Caco-2 (cell line): ENCODE measurements around the gene ERP29. TPM values are rescaled to one million over a fixed set of nuclear protein-coding genes. Genes with fewer than 3 reads are reported as not detected.
"Not testable (repeated sequence)": the region's sequence is repeated elsewhere in the genome, so short reads cannot be mapped to it uniquely, and the experiment has no call there.

ENCODE experiments used
- BruUV-seq: library from RNA; stranded (reverse); fragments of 400-500 nt; replicated peaks from 2 replicates; lab custom pipeline; 2021; lab: Mats Ljungman, UMichigan
- CTCF ChIA-PET: fragments of 300-600 bp; sonication (Branson Sonifier 250); formaldehyde crosslinking; loops from one replicate; lab custom pipeline; 2022; ENCODE audit warnings: antibody characterized with exemption; lab: Charles Lee
- POLR2A ChIA-PET: fragments of 300-600 bp; sonication (Branson Sonifier 250); formaldehyde crosslinking; loops from one replicate; lab custom pipeline; 2022; ENCODE audit warnings: antibody characterized with exemption; lab: Charles Lee
- DNase-seq, 2 experiments: peaks; one replicate each; pipeline versions ENCODE4 v3.0.0 to v3.0.0-alpha.2; 2020 to 2022
- H3K27me3 ChIP-seq: replicated peaks from 2 replicates; pipeline ENCODE4 v1.6.0; 2011; ENCODE audit warnings: low read length; ENCODE audit not compliant: control insufficient read depth, insufficient read depth
- H3K36me3 ChIP-seq: 2 replicates; pipeline ENCODE4 v1.5.1; 2011; ENCODE audit warnings: low read length; ENCODE audit not compliant: control insufficient read depth, insufficient read depth
- H3K4me1 ChIP-seq: fragments of 250-450 bp; sonication (Bioruptor Pico); 2 replicates; pipeline ENCODE4 v1.5.1; 2020; ENCODE audit warnings: mild to moderate bottlenecking
- H3K4me3 ChIP-seq: 2 replicates; pipeline ENCODE4 v1.5.1; 2011; ENCODE audit warnings: low read depth, mild to moderate bottlenecking, control low read depth, low read length
- H3K9me3 ChIP-seq: fragments of 250-450 bp; sonication (Bioruptor Pico); 2 replicates; pipeline ENCODE4 v1.5.1; 2020; ENCODE audit warnings: mild to moderate bottlenecking, moderate library complexity
- H3K27ac Mint-ChIP-seq: one replicate; pipeline ENCODE4 v1.8.0; 2022; ENCODE audit warnings: mixed read lengths; ENCODE audit not compliant: unreplicated experiment
- H3K27me3 Mint-ChIP-seq: one replicate; pipeline ENCODE4 v1.8.0; 2022; ENCODE audit warnings: mixed read lengths; ENCODE audit not compliant: insufficient read depth, unreplicated experiment
- H3K36me3 Mint-ChIP-seq: one replicate; pipeline ENCODE4 v1.8.0; 2022; ENCODE audit warnings: mild to moderate bottlenecking, mixed read lengths; ENCODE audit not compliant: insufficient read depth, unreplicated experiment
- H3K4me1 Mint-ChIP-seq: one replicate; pipeline ENCODE4 v1.8.0; 2022; ENCODE audit warnings: low read depth, mixed read lengths; ENCODE audit not compliant: unreplicated experiment
- H3K4me3 Mint-ChIP-seq: one replicate; pipeline ENCODE4 v1.8.0; 2022; ENCODE audit warnings: mild to moderate bottlenecking, moderate library complexity, mixed read lengths; ENCODE audit not compliant: unreplicated experiment
- H3K9me3 Mint-ChIP-seq: one replicate; pipeline ENCODE4 v1.8.0; 2022; ENCODE audit warnings: mixed read lengths; ENCODE audit not compliant: unreplicated experiment
- CTCF ChIP-seq, 2 experiments: fragments of 200-600 bp in 1 of 2; IDR thresholded peaks; 1 replicate in 1 of 2; 2 replicates in 1 of 2; pipeline versions ENCODE4 v1.5.1 to v1.8.0; 2011 to 2022; ENCODE audit warnings: antibody characterized with exemption in 1 of 2, control low read depth in 1 of 2, inconsistent platforms in 1 of 2, low read depth in 1 of 2, low read length in 1 of 2, mild to moderate bottlenecking in 1 of 2, moderate library complexity in 1 of 2; ENCODE audit not compliant: insufficient read depth in 1 of 2, severe bottlenecking in 1 of 2, unreplicated experiment in 1 of 2
- intact Hi-C: fragments of 100-400 bp; cut with micrococcal nuclease; formaldehyde crosslinking; loops from one replicate; pipeline ENCODE4 v1.10.0; 2022; ENCODE audit not compliant: unreplicated experiment
- total RNA-seq: library from RNA; stranded (reverse); gene quantifications from 2 replicates; pipeline ENCODE4 v1.2.3, GENCODE V29; 2022

Gene ERP29
- total RNA-seq, 1 experiment from 2014 or later, result 231 TPM

GRCh38 chr12:111992464-111992863, 20.8 kb upstream of the ERP29 start:
- TF ChIP-seq CTCF (IDR thresholded peaks at IDR 0.05; ENCODE audit: insufficient read depth in 1 of 2, low read depth in 1 of 2, low read length in 1 of 2, severe bottlenecking in 1 of 2, unreplicated experiment in 1 of 2), result no peak
- Histone ChIP-seq H3K4me1 (peaks cover 5% of the 10 kb centered on the region; the same call in 1 of the 2 replicates), H3K9me3 (no peaks in the 10 kb centered on the region), H3K36me3 (no peaks in the 10 kb centered on the region), H3K4me3 (no peak overlapping the region), H3K27me3 (no peaks in the 10 kb centered on the region)
- no peaks in the 10 kb centered on the region for H3K9me3 Mint-ChIP-seq
- POLR2A ChIA-PET, result no interaction called here
- no peak for DNase-seq
- no peak overlapping the region for H3K4me3 Mint-ChIP-seq
- BruUV-seq, result no TSS peak
- H3K4me1 Mint-ChIP-seq, result peaks cover 7% of the 10 kb centered on the region
- CTCF ChIA-PET, result no interaction called here
- no peak overlapping the region for H3K27ac Mint-ChIP-seq
- intact Hi-C loops, result no loop called here
- H3K27me3 Mint-ChIP-seq, result no peaks in the 10 kb centered on the region
- H3K36me3 Mint-ChIP-seq, result no peaks in the 10 kb centered on the region

- Histone ChIP-seq H3K4me3 (no peak overlapping the region), H3K36me3 (no peaks in the 10 kb centered on the region), H3K27me3 (no peaks in the 10 kb centered on the region), H3K4me1 (peaks cover 5% of the 10 kb centered on the region; the same call in 1 of the 2 replicates), H3K9me3 (no peaks in the 10 kb centered on the region)
- no peak overlapping the region for H3K27ac Mint-ChIP-seq
- BruUV-seq, result no TSS peak
- no peaks in the 10 kb centered on the region for H3K36me3 Mint-ChIP-seq
- no peaks in the 10 kb centered on the region for H3K27me3 Mint-ChIP-seq
- DNase-seq, result no peak
- H3K9me3 Mint-ChIP-seq, result no peaks in the 10 kb centered on the region
- ChIA-PET POLR2A (interaction anchor here (1.0 kb wide), 1 partner anchor 20 kb away, joined by 3 read pairs; the partner anchor contains the start of genes ERP29 and TMEM116), CTCF (no interaction called here)
- no peak overlapping the region for H3K4me3 Mint-ChIP-seq
- TF ChIP-seq CTCF (IDR thresholded peaks at IDR 0.05; ENCODE audit: insufficient read depth in 1 of 2, low read depth in 1 of 2, low read length in 1 of 2, severe bottlenecking in 1 of 2, unreplicated experiment in 1 of 2), result no peak
- intact Hi-C loops, result no loop called here
- peaks cover 7% of the 10 kb centered on the region for H3K4me1 Mint-ChIP-seq
Measured at GRCh38 chr12:111993292-111994150, 19.7 kb upstream of the ERP29 start.

- BruUV-seq, H3K27ac Mint-ChIP-seq, intact Hi-C loops, H3K9me3 Mint-ChIP-seq, H3K27me3 Mint-ChIP-seq, H3K27me3 ChIP-seq, CTCF ChIA-PET, H3K4me1 ChIP-seq, H3K36me3 ChIP-seq, H3K36me3 Mint-ChIP-seq, H3K4me3 Mint-ChIP-seq, H3K4me1 Mint-ChIP-seq, H3K9me3 ChIP-seq, H3K4me3 ChIP-seq: not testable (repeated sequence)
- POLR2A ChIA-PET, result interaction anchor here (1.0 kb wide), 1 partner anchor 19 kb away, joined by 3 read pairs; the partner anchor contains the start of genes ERP29 and TMEM116
- DNase-seq, result peak in 1 of 2 experiments; percentile 15
Measured at GRCh38 chr12:111994211-111995111, 18.8 kb upstream of the ERP29 start.
